ENCODE results near the gene RBP2.

The RBP2 gene

GRCh38 chr3:139480585-139480984 lies 4.3 kb upstream of the RBP2 start:
- DNase-seq: no peak

GRCh38 chr3:139477710-139478640 lies 1.7 kb upstream of the RBP2 start:
- DNase-seq: no peak

- DNase-seq: peak; percentile 5
Observed at GRCh38 chr3:139473155-139473771, 3.1 kb downstream of the RBP2 start.

- no peak for DNase-seq
Observed at GRCh38 chr3:139472380-139473010, 3.8 kb downstream of the RBP2 start.

GRCh38 chr3:139470199-139470598 lies 6.1 kb downstream of the RBP2 start:
- DNase-seq: no peak

- DNase-seq: no peak
Observed at GRCh38 chr3:139468399-139468798, 7.9 kb downstream of the RBP2 start.

- no peak for DNase-seq
Observed at GRCh38 chr3:139466360-139466759, 10.0 kb downstream of the RBP2 start.

GRCh38 chr3:139465636-139466035 lies 10.7 kb downstream of the RBP2 start:
- no peak for DNase-seq

DNA sequence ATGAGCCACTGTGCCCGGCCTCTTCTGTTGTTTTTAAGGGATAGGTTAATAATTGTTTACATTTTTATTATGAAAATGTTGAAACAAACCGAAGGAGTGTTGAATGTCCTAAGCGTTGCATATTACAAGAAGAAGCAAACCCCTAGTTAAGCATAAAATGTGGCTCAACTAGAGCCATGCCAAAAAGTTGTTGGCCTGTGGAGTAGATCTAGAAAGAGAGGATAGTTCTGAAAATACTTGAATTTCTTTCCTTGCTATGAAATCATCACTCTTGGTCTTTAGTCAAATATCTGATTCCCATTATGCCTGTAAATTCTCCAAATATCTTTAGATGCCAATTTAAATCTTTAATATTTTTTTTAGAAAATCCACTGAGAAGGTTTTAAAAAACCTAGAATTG lies 12.8 kb downstream of the RBP2 start:
- DNase-seq: no peak

- DNase-seq: no peak
Observed at GRCh38 chr3:139460529-139460928, 15.8 kb downstream of the RBP2 start.

DNA sequence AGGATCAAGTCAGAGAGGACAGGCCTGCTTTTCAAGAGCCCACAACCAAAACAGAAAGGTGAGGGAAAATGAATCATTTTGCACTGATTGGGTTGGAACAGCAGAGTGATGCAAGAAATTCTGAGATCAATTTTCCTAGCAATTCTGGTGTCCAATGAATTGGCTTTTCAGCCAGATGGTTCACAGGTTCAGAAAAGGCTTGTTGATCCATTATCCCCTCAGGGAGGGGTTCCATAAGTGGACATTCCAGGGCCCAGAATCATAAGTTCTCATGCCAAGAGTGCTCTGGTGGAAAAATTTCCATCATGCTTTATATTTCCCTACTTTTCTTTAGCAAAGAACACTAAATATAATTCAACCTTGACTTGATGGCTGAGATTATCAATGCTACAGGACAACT lies 16.2 kb downstream of the RBP2 start:
- DNase-seq: no peak

DNA sequence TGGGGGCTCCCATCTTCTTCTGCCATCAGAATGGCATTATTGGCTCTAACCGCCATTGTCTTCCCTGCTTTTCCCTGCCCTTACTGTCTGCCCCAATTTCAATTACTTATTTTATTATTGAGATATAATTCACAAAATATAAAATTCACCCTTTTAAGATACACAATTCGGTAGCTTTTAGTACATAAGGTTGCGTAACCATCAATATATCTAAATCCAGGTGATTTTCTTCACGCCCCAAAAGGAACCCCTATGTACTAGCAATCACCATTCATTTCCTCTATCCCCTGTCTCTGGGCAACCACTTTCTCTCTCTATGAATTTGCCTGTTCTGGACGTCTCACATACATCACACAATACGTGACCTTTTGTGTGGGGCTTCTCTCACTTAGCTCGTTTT lies 18.0 kb downstream of the RBP2 start:
- DNase-seq: no peak

GRCh38 chr3:139457066-139457465 lies 19.2 kb downstream of the RBP2 start:
- DNase-seq: no peak

GRCh38 chr3:139456386-139456785 lies 19.9 kb downstream of the RBP2 start:
- DNase-seq: no peak

- DNase-seq: no peak
Observed at GRCh38 chr3:139455855-139456254, 20.5 kb downstream of the RBP2 start.

- DNase-seq: no peak
Observed at GRCh38 chr3:139455206-139455605, 21.1 kb downstream of the RBP2 start.

- DNase-seq: no peak
Observed at GRCh38 chr3:139454346-139454745, 22.0 kb downstream of the RBP2 start.

DNA sequence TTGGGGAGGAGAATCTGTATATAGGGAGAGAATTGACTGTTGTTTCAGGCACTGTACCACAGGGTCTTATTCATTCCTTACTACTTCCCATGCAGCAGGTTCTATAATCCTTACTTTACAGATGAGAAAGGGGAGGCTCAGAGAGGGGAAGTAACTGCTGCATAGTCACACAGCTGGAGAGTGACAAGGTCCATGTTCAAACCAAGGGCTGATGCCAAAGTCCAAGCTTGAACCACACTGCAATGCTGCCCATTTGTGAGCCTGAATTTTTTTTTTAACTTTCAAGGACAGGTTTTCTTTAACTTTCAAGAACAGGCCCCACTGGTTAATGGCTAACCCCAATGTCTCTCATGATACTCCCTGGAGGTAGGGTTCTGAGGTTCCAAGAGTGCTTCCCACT lies 26.2 kb downstream of the RBP2 start:
- DNase-seq: no peak

- DNase-seq: no peak
Observed at GRCh38 chr3:139449566-139449965, 26.8 kb downstream of the RBP2 start.

DNA sequence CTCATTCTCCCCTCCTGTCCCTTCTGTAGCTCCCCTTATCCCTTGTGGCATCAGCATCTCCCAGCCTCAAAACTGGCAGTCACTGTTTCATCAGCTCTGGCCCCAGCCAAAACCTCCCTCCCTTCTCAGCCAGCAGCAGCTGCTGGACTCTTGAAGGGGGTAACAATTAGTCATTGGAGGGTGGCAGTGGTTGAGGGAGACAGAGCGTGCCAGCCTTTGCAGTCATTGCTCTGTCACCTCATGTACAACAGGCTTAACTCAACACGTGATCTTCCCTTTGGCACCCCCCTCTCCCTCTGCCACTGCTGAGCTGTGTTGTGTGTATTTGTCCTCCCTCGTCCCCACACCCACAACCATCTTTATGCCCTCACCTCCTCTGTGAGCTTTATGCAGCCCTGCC lies 28.2 kb downstream of the RBP2 start:
- DNase-seq: no peak

GRCh38 chr3:139447486-139447885 lies 28.8 kb downstream of the RBP2 start:
- no peak for DNase-seq

DNA sequence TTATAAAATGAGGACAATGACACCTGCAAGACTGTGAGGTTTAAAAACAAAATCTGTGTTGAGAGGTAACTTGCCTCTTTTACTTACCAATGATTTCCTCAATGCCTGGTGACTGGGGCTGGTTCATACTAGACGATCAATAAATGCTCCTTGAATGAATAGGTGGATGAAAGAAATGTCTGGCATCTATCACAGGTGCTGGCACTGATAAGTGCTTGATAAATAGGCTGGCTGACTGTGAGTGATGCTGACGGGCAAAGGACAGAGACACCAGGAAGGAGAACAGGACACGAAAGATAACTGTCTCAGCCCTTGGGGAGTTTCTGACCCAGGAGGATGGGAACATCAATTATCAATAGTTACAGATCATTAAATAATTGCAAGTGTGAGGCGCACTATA lies 31.9 kb downstream of the RBP2 start:
- DNase-seq: no peak

DNA sequence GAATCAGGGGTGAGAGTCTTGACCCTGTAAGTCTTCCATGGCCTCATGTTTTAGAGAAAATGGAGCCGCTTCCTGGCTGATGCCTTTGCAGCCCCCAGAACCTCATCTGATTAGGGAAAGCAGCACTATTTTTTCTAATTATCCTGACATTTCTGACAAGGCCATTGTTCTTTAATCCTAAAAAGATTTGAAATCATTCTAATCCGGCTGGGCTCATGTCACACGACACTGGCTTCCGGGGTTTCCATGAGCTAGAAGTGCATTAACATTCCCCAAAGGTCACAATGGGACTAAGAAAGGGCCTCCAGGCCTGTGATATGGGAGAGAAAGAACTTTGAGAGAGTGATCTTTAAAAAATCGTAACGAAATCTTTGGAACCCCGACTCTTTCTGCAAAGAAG lies 33.1 kb downstream of the RBP2 start:
- no peak for DNase-seq

GRCh38 chr3:139441656-139442055 lies 34.7 kb downstream of the RBP2 start:
- no peak for DNase-seq
